Hepatic stellate cell (primary cell): ENCODE data around the gene ASPSCR1.
A peak's percentile ranks its signal among the peaks of the same experiment; 100 is the strongest.

ENCODE experiments used
- DNase-seq: peaks from one replicate; pipeline ENCODE4 v3.0.0; 2011; ENCODE audit warnings: low spot score

The ASPSCR1 gene

GRCh38 chr17:82041144-82041814, 63.9 kb downstream of the ASPSCR1 start:
- DNase-seq = no peak

GRCh38 chr17:82042649-82043048, 65.2 kb downstream of the ASPSCR1 start:
- DNase-seq = no peak

GRCh38 chr17:82043507-82043906, 66.1 kb downstream of the ASPSCR1 start:
- no peak for DNase-seq

GRCh38 chr17:82045936-82046484, 68.6 kb downstream of the ASPSCR1 start:
- no peak for DNase-seq

- DNase-seq = no peak
These were observed 69.5 kb downstream of the ASPSCR1 start for GRCh38 chr17:82046903-82047302.

- DNase-seq = no peak
These were observed 70.0 kb downstream of the ASPSCR1 start for GRCh38 chr17:82047379-82047778.

- no peak for DNase-seq
These were observed 70.6 kb downstream of the ASPSCR1 start for GRCh38 chr17:82047914-82048570.

GRCh38 chr17:82048571-82048971, 71.1 kb downstream of the ASPSCR1 start:
- DNase-seq = no peak

GRCh38 chr17:82049106-82049505, 71.7 kb downstream of the ASPSCR1 start:
- no peak for DNase-seq

GRCh38 chr17:82049521-82049971, 72.1 kb downstream of the ASPSCR1 start:
- no peak for DNase-seq

GRCh38 chr17:82050152-82050760, 72.8 kb downstream of the ASPSCR1 start:
- no peak for DNase-seq

GRCh38 chr17:82050761-82051641, 73.6 kb downstream of the ASPSCR1 start:
- DNase-seq = peak; percentile 29

GRCh38 chr17:82051776-82052637, 74.6 kb downstream of the ASPSCR1 start, which contains the start of the genes GPS1 and RFNG:
Gene GPS1, plus strand, starts transcription at chr17:82051898. Its CDS starts 34 bp downstream, at chr17:82051932.
Gene RFNG, minus strand, starts transcription at chr17:82051811. Its CDS starts 45 bp downstream, at chr17:82051766.
- DNase-seq = peak; percentile 88

GRCh38 chr17:82052638-82053059, 75.2 kb downstream of the ASPSCR1 start:
- DNase-seq = peak; percentile 37

GRCh38 chr17:82053130-82053529, 75.7 kb downstream of the ASPSCR1 start:
- no peak for DNase-seq

GRCh38 chr17:82053556-82054263, 76.3 kb downstream of the ASPSCR1 start:
- no peak for DNase-seq

- no peak for DNase-seq
These were observed 77.1 kb downstream of the ASPSCR1 start for GRCh38 chr17:82054351-82055022.

- no peak for DNase-seq
These were observed 77.9 kb downstream of the ASPSCR1 start for GRCh38 chr17:82055023-82055964.
